DMS79 (cell line): Measurements from ENCODE around the gene ADORA1.

Source experiments
- DNase-seq: peaks from one replicate; lab custom pipeline; 2025; lab: John Stamatoyannopoulos, UW

The ADORA1 gene

DNA sequence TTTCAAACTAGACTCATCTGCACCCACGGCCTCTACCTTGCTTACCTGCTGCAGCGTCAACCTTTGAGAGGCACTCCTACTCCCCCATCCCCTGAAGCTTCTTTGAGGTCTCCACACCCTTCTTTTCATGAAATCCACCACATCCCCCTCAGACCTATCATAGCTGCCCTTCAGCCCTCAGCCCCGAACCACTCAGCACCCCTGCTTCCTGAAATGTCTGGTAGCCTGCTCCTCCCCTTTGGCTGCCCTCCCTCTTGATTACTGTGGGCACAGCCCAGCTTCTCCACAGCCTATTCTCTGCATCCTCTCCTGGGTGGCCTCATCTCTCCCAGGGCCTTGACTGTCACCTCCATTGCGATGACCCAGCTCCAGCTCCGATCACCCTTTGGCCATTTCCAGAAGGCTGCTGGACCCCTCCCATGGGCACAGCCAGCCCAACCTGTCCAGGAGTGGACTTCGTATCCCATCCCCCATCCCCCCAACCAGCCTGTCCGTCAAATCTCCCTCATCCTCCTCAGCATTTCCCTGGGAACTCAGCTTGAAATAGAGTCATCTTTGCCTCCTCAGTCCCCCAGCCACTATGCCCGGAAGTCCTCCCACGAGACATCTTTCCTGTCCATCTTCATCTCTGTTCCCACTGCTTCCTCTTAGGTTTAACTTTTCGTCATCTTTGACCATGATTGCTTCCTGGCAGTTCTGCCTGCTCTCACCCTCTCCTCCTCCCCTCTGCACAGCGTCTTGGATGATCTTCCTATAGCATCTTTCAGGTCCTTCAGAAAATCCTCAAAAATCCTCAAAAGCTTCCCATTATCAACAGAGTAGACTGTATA is 6.1 kb upstream of the ADORA1 start:
- DNase-seq: no peak

DNA sequence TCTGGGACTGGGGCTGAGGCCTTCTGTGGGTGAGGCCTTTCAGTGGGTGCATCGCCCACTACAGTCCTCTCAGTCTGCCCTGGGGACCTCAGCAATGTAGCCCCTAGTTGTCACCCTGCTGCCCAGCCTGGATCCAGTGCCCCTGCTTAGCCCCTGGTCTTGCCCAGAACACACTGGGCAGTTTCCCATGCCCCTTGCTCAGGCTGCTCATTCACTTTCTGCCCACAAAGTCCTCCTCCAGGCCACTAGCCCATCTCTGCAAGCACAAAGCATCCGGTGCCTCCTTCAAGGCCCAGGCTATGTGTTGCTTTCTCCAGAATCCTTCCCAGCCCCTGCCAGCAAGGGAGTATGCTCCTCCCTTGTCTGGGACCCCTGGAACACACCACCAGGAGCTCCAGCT is 5.4 kb upstream of the ADORA1 start:
- no peak for DNase-seq

DNA sequence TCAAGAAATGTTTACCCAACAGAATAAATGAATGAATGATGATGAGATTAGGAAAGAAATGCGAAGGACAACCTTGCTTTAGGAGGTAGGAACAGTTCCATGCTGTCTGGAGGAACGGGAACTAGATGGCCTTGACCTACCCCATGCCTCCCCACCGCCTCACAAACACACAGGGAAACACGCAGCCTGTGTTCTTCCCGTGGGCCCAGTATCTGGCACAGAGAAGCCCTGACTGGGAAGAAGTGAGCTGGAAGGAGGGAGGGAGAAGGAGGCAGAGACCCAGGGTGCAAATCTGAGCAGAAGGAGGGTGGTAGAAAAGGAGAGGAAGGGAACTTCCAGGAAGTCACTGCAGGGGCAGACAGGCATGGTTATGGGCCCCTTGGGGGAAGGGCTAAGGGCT is 3.5 kb upstream of the ADORA1 start:
- DNase-seq: no peak

- no peak for DNase-seq
These were observed 2.8 kb upstream of the ADORA1 start for GRCh38 chr1:203124546-203125317.

GRCh38 chr1:203126151-203126865 is 1.2 kb upstream of the ADORA1 start:
- DNase-seq: no peak

- DNase-seq: no peak
These were observed 460 bp upstream of the ADORA1 start for GRCh38 chr1:203126866-203127665.

GRCh38 chr1:203128431-203128715 is 847 bp downstream of the ADORA1 start:
- no peak for DNase-seq

DNA sequence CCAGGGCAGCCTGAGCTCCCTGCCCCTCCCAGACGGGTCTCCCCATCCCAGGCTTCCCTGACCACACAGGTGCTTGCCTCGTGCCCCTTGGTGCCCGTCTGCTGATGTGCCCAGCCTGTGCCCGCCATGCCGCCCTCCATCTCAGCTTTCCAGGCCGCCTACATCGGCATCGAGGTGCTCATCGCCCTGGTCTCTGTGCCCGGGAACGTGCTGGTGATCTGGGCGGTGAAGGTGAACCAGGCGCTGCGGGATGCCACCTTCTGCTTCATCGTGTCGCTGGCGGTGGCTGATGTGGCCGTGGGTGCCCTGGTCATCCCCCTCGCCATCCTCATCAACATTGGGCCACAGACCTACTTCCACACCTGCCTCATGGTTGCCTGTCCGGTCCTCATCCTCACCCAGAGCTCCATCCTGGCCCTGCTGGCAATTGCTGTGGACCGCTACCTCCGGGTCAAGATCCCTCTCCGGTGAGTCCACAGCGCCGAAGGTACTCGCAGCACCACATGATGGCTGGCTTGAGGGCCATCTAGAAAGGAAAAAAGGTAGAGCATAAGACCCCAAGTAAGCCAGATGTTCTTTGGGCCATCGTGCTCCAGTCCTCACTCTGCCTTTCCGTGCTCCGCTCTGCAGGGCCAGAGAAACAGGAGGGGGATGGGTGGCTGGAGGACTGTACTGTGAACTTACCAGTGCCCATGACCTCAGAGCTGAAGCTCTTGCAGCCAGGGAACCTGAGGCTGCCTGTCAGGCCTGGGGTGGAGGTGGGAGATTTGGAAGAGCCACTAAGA is 1.4 kb downstream of the ADORA1 start:
- no peak for DNase-seq

DNA sequence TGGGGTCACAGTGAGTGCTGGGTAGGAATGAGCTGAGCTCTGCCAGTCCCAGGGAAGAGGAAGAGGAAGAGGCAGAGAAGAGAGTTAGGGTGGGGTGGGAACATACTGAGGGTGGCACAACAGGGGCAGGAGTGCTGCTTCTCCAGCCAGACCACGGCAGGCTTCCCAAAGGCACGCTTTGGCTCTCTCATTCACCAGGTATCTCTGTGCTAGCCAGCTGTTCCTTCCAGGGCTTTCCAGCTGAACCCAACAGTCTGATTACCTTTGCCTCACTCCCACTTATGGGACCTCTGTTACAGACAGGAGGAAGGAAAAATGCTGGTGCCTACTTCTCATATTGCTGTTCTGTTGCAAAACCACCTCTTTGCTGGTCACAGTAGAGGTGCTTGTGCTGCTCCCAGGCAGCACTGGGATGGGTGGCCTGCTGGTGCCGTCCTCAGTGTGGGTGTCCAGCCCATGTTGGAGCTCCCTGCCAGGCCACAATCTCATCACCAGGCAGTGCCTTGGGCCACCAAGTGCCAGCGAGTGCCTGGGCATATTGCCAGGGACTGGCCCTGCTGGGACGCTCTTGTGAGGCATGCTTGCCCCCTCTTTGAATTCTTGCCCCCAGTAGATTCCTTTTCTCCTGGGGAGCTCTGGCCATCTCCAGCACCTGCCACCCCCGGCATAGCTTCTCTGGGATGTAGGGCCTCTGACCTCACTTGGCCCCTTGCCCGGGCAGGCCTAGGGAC is 2.1 kb downstream of the ADORA1 start:
- no peak for DNase-seq

- no peak for DNase-seq
These were observed 2.9 kb downstream of the ADORA1 start for GRCh38 chr1:203130358-203130985.

GRCh38 chr1:203131548-203132200 is 4.1 kb downstream of the ADORA1 start:
- DNase-seq: no peak

- DNase-seq: no peak
These were observed 6.6 kb downstream of the ADORA1 start for GRCh38 chr1:203133970-203134725.

DNA sequence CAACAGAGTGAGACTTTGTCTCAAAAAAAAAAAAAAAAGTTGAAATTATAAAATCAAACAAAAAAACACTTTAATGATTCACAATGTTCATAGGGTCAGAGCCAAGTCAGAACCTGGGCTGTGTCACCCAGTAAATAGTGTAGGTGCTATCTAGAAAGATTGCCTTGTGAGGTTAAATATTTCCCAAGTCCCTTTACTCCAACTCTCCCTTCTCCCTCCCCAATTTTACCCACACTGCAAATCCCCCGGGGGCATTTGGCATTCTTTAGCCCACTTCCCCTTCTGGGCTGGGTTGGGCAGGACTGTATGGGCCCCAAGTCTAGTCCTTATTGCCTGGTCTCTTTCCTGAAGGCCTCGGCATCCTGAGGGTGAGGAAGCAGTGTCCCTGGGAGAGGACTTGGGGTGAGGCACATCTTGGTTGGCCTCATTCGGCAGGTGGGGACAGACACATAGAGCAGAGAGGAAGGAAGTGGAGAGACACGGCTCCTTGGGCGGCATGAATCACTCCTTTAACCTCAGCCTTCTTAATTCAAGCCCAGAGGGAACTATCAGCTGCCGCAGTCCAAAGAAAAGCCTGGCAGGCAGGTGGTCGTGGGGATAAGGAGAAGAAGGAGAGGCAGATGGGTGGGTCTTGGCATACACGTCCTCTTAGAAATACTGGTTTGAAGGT is 8.2 kb downstream of the ADORA1 start:
- DNase-seq: no peak

DNA sequence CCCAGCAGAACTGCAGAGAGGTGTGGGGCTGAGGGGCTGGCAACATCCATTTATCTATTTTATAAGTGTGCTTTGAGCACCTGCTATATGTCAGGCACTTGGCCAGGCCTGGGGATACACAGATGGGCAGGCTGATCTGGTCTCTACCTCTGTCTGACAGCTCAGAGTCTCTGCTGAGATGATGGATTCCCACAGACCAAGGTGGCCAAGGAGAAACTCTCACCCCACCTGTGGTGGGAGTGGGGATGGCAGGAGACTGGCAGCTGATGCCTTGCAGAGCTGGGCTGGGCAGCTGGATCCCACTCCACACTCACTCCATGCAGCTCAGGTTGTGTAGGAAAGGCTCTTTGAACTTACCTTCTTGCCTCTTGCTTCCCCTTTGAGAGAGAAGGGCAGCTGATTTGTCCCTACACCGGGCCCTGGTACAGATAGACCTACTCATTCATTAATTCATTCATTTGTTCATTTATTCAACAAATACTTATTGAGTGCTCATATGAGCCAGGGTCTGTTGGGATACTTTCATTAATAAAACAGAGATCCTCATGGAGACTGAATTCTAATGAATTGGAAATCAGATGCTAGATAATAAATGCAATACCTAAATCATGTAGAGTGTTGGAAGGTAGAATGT is 9.0 kb downstream of the ADORA1 start:
- no peak for DNase-seq

DNA sequence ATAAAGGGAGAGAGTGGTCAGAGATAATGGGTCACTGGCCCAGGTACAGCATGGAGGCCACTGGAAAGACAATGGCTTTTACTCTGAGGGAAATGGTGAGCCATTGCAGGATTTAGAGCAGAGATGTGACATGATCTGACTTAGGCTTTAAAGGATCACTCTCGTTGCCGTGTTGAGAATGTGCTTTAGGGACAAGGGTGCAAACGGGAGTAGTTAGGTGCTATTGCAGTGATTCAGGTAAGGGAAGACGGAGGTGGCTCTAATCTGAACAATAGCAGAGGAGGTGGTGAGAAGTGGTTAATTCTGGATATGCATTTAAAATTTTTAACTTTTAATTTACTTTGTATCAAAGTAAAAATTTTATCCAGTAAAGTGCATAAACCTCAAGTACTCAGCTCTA is 9.8 kb downstream of the ADORA1 start:
- no peak for DNase-seq

DNA sequence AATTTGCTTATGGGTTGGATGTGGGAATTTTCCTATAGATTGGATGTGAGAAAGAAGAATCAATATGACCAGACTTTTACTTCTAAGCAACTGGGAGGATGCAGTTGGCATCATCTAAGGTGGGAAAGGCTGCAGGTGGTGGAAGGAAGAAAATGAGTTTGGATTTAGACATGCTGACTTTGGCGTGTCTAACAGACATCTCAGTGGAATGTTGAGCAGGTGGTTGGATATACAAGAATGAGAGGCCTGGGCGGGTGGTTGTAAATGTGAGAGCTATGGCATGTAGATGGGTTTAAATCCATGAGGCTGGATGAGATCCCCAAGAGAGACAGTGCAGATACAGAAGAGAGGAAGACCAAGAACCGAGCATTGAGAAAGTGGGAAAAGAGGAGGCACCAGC is 10.5 kb downstream of the ADORA1 start:
- no peak for DNase-seq

DNA sequence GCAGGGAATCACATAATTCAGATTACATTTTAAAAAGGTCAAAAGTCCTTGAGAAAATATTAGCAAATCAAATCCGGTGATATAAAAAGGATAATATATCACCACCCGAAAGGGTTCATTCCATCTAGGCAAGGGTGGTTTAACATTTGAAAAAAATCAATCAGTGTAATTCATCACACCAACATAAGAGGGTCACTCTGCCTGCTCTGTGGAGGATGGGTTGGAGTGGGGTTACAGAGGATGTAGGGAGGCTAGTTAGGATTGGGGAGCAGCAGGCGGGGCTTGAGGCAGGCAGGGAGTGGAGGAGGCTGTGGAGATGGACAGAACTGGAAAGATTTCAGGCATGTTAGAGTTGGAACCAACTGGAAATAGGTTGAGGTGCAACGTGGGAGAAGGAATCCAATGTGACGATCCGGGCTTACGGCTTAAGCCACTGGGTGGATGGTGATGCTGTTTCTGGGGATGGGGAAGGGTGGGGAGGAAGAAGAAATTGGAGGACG is 12.5 kb downstream of the ADORA1 start:
- no peak for DNase-seq
